GM19397 (cell line): Measurements from ENCODE around the gene TRHDE.
"Not testable (repeated sequence)": the region's sequence is repeated elsewhere in the genome, so short reads cannot be mapped to it uniquely, and the experiment has no call there.

ENCODE experiments used
- ATAC-seq: cut with Tn5 transposase; IDR thresholded peaks from one replicate; pipeline ENCODE4 v1.9.1; 2021; ENCODE audit warnings: mild to moderate bottlenecking, moderate library complexity; ENCODE audit not compliant: unreplicated experiment

TRHDE gene

GRCh38 chr12:72510772-72511171, 238.6 kb downstream of the TRHDE start:
- no peak for ATAC-seq

- no peak for ATAC-seq
Measured at GRCh38 chr12:72511498-72511897, 239.3 kb downstream of the TRHDE start.

GRCh38 chr12:72511906-72512305, 239.7 kb downstream of the TRHDE start:
- ATAC-seq, result no peak

GRCh38 chr12:72520044-72520678, 248.0 kb downstream of the TRHDE start:
- not testable (repeated sequence) for ATAC-seq

- no peak for ATAC-seq
Measured at GRCh38 chr12:72521326-72521725, 249.2 kb downstream of the TRHDE start.

- ATAC-seq, result no peak
Measured at GRCh38 chr12:72522411-72522810, 250.2 kb downstream of the TRHDE start.

- no peak for ATAC-seq
Measured at GRCh38 chr12:72523754-72524153, 251.6 kb downstream of the TRHDE start.

- no peak for ATAC-seq
Measured at GRCh38 chr12:72535212-72535990, 263.2 kb downstream of the TRHDE start.

GRCh38 chr12:72540811-72541210, 268.6 kb downstream of the TRHDE start:
- no peak for ATAC-seq

GRCh38 chr12:72543777-72544467, 271.8 kb downstream of the TRHDE start:
- ATAC-seq, result no peak

- no peak for ATAC-seq
Measured at GRCh38 chr12:72546106-72546505, 273.9 kb downstream of the TRHDE start.

- no peak for ATAC-seq
Measured at GRCh38 chr12:72547573-72547972, 275.4 kb downstream of the TRHDE start.

GRCh38 chr12:72549184-72549583, 277.0 kb downstream of the TRHDE start:
- no peak for ATAC-seq

GRCh38 chr12:72560003-72560769, 288.0 kb downstream of the TRHDE start:
- no peak for ATAC-seq

- no peak for ATAC-seq
Measured at GRCh38 chr12:72570601-72571000, 298.4 kb downstream of the TRHDE start.

- no peak for ATAC-seq
Measured at GRCh38 chr12:72574138-72574537, 302.0 kb downstream of the TRHDE start.

GRCh38 chr12:72578327-72578726, 306.2 kb downstream of the TRHDE start:
- no peak for ATAC-seq

- ATAC-seq, result no peak
Measured at GRCh38 chr12:72586456-72586855, 314.3 kb downstream of the TRHDE start.

- no peak for ATAC-seq
Measured at GRCh38 chr12:72602581-72602980, 330.4 kb downstream of the TRHDE start.

- no peak for ATAC-seq
Measured at GRCh38 chr12:72605975-72606374, 333.8 kb downstream of the TRHDE start.

GRCh38 chr12:72610342-72610741, 338.2 kb downstream of the TRHDE start:
- no peak for ATAC-seq
